NOMO-1 treated with dmso at 0.1 percent for 144 hours (cell line): ENCODE results near the gene C20orf204.
A peak's percentile ranks its signal among the peaks of the same experiment; 100 is the strongest.

Source experiments
- DNase-seq: peaks from one replicate; lab custom pipeline; 2025; ENCODE audit not compliant: unreplicated experiment; lab: John Stamatoyannopoulos, UW

C20orf204 gene

DNA sequence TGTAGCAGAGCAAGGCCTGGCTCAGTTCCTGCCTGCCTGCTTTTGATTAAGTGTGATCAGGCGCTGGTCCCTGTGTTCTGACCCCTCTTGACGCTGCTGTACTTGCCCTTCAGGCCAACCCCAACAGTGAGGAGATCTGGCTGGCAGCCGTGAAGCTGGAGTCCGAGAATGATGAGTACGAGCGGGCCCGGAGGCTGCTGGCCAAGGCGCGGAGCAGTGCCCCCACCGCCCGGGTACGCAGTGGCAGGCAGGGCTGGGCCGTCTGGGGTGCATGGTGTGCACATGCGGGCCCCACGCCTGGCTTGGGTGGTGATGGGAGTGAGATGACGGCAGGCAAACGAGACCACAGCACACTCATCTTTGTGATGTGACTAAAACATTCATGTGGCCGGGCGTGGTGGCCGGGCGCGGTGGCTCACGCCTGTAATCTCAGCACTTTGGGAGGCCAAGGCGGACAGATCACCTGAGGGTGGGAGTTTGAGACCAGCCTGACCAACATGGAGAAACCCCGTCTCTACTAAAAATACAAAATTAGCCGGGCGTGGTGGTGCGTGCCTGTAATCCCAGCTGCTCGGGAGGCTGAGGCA lies 10.1 kb upstream of the C20orf204 start:
- DNase-seq, result no peak

DNA sequence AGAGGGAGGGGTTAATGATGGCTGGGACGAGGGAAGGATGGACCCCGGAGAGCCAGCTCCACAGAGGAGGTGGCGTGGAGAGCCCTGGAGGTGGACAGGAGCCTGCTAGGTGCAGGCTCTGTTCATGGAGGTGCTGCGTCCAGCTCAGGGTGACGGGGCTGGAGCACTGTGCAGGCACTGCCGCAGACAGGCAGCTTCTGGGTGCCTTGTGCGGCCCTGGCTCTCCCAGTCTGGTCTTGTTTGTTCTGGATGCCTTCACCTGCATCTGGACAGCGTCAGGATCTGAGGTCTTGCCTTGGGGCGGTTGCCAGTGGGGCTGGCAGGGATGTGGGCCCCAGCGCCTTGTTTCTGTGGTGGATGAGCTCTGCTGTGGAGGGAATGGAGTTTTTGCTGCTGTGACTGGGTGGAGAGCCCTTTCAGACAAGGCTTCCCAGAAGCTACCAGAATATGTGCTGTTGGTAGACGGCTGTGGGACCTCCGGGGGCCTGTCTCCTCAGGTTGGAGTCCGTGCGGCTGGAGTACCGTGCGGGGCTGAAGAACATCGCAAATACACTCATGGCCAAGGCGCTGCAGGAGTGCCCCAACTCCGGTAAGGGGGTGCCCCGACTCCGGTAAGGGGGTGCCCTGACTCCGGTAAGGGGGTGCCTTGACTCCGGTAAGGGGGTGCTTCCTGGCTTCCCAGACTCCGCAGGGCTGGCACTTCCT lies 7.8 kb upstream of the C20orf204 start:
- no peak for DNase-seq

DNA sequence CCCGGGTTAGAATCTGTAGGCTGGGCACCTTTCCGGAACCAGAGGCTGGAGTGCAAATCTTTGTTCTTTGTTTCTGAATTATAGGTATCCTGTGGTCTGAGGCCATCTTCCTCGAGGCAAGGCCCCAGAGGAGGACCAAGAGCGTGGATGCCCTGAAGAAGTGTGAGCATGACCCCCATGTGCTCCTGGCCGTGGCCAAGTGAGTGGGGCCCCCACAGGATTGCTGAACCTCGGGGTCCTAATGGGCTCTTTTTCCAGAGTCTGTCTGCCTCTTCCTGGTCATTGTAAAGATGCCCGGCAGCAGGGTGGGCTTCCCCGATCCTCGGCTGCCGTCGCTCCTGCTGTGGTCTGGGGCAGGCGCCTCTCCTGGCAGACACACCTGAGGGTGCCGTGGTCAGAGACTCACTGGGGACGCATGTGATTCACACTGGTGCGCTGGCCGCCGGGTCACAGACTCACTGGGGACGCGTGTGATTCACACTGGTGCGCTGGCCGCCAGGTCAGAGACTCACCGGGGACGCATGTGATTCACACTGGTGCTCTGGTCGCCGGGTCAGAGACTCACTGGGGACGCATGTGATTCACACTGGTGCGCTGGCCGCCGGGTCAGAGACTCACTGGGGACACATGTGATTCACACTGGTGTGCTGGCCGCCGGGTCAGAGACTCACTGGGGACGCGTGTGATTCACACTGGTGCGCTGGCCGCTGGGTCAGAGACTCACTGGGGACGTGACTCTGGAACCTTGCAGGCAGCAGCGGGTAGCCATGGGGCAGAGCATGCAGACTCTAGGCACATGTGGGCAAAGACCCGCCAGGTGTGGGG lies 6.5 kb upstream of the C20orf204 start:
- DNase-seq, result no peak

DNA sequence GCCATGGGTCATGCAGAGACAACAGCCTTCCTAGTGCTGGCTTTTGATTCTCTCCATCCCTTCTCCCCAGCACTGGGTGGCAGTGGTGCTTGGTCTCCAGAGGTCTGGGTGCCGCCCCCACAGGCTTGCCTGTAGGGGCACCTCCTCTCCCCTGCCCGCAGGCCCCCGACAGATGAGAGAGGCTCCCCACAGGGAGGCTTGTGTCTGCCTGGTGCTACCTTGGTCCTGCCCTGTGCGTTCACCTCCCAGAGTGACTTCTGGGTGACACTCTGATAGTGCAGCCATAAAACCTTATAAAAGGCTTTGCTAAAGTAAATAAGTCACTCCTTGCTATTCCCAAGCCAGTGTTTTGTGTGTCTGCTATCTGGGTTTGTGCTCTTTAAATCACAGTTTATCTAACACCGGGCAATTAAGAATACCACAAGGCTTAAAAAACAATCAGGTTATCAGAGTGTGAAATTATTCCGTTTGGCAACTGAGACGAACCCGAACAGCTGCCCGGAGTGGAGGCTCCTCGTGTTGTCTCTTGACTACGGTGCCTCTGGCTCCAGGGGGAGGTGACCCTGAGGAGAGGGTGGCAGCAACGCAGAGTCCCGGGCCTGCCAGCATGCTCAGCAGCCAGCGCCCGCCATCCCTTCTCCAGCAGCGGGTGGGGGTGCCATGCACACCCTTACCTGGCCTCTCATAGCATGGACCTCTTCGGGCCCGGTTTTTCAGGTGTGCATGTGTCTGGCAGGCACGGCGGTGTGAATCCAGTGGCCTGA lies 5.4 kb upstream of the C20orf204 start:
- DNase-seq, result no peak

DNA sequence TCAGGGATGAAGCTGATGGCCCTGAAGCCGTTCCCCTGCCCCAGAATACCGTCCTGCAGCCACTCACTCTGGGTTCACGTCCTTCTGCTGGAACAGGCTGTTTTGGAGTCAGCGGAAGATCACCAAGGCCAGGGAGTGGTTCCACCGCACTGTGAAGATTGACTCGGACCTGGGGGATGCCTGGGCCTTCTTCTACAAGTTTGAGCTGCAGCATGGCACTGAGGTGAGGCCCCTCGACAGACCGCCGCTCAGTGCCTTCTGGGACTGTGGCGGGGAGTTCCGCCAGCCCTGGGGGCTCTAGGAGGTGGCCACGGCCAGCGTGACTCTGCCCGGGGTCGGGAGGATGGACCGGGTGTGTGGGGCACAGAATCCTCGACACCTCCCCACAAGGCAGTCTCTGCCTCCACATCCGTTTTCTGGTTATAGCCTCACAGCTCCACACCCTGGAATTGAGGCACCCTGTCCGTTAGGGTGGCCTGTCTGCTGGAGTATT lies 4.1 kb upstream of the C20orf204 start:
- DNase-seq, result no peak

DNA sequence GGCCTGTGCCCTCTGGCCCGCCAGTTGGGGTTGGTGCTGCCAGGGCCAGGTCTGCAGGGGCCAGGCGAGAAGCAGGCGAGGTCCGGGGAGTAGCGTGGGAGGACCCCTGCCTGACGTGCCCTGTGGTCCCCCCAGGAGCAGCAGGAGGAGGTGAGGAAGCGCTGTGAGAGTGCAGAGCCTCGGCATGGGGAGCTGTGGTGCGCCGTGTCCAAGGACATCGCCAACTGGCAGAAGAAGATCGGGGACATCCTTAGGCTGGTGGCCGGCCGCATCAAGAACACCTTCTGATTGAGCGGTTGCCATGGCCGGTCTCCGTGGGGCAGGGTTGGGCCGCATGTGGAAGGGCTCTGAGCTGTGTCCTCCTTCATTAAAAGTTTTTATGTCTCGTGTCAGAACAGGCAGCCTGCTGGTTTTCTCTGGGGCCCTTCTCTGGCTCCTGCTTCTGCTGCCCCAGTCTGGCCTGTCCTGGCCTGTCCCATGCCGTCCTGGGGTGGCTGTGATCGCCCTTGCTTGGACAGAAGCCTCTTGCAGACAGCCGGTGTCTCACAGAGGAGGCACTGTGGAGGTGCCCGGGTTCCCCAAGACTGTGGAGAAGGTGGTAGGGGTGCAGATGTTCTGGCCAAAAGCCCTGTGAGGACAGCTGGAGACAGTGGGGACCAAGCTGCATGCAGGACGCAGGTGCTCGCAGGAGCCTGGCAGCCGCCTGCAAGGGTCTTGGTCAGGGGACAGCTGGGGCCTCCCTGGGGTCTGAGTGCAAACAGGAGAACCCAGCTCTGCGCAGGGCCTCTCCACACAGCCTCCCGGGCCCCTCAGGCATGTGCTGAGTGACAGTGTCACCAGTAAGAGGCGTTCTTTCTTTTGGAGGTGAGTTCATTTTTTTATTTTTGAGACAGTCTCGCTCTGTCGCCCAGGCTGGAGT lies 3.0 kb upstream of the C20orf204 start:
- DNase-seq, result no peak

DNA sequence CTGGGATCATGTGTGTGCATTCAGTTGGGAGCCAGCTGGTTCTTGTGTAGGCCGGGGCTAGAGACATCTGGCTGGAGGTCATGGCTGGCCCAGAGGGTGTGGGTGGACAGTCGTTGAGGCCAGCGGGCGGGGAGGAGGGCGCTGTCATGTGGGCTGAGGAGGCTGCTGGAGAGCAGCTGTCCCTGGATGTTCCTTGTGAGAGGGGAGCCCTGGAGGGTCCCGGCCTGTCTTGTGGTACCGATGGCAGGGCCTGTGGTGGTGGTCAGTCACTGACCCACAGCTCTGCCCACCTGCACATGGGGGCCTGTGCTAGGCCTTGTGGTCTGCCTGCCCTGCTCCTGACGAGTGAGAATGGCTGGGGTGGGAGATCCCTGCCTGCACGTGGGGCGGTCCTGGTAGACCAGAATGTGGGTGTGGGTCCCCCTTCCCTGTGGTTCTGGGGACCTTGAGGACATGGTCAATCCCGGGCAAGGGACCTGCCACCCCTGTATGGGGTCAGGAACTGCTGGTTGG lies 1.9 kb upstream of the C20orf204 start:
- DNase-seq, result no peak

DNA sequence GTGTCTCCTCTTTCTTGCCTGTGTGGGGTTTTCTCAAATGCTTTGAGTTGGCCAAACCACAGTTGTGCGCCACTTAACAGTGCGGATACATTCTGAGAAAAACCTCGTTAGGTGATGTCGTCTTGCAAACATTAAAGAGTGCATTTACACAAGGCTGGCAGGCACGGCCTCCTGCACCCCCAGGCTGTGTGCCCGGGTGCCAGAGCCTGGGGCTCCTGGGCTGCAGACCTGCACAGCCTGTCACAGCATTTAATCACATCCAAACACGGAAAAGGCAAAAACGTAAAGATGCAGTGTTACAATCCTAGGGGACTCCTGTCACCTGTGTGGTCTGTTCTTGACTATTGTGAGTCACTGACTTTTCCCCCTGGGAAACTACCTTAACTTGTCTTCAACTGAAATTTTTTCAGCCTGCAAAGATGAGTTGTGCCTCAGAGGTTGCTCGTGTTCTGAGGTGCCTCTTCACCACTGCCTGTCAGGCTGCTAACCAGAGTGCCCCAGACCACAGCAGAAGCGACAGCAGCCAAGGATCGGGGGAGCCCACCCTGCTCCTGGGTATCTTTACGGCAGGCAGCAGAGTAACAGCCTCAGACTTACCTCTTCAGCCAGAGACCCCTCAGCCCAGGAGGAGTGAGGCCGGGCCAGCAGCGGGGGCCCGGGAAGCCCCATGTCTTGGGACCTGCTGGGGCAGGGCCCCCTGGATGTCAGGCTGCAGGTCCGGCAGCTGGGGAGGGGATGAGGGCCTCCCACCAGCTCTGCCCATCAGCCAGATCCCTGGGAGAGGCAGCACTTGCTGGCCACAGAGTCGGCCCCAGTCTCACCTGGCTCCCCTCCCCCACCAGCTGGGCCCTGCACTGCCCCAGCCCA lies 683 bp upstream of the C20orf204 start:
- DNase-seq, result no peak

DNA sequence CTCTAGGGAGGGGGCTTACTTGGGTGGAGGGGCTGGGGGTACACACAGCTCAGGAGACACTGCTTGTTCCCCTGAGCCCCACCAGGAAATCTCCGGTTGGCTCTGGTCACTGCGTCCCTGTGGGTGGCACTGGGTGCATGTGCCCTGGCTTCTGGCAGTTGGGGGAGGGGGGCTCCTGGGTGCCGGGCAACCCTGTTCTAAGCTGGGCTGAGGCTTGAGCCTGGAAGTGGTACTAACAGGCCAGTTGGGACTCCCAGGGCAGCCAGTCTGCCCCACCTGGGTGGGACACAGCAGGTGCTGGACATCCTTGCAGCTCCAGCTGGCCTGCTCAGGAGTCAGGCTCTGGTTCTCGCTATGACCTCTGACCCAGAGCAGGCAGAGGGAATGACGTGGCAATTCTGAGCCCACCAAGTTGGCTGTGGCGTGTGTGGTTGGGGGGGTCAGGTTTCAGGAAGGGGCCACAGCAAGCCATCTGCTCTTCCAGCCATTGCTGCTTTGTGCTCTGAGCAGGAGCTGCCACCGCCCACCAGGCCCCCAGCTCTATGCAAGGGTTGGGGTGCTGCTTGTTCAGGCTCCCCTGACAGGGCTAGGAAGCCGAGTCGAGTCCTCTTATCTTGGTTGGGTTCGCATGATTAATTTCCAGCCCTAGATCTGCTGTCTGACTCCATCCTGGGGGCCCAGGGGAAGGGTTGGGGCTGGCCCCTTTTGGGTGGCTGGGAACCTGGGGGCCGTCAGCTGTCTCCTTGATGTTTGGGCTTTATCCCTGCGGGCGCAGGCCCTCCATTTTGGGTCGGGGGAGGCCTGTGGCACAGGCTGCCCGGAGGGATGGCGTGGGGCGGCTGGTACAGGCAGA lies 590 bp downstream of the C20orf204 start:
- DNase-seq, result no peak

DNA sequence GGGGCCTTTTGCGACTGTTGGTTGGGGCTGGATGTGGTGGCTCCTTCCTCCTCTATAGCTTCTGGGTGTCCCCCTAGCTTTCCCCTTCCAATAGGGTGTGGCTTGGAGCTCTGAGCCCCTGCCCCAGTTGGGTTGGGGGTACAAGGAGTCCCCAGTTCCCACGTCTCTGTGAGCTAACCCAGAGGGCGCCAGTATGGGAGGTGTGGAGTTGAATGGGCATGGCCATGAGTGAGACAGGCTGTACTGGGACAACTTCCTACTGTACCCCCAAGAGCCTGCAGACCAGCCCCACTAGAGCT lies 1.2 kb downstream of the C20orf204 start:
- no peak for DNase-seq

DNA sequence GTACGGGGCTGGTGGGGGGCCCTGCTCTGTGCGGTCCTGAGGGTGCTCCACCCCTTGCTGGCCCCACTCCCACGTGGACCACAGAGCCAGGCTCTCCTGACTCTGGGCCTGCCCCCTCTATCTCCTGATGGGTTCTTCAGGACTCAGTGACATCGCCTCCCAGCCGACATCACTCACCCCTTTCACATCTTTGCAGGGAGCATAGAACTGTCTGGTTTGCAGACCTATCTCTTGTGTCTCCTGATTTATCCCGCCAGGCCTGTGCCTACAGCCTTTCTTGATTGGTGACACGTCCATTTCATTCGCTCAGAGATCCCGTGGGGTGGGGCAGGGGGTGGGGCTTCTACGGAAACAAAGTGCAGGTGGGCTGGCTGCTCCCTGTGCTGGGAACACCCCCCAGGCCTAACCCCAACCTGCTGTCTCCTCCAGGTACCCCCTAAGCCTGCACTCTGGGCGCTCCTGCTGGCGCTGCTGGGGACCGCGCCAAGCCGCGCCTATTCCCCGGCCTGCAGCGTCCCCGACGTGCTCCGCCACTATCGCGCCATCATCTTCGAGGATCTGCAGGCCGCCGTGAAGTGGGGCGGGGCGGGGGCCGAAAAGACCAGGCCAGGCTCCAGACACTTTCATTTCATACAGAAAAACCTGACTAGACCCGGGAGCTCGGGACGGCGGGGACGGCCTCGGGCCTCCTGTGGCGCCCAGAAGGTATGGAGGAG lies 1.7 kb downstream of the C20orf204 start:
- DNase-seq, result no peak

DNA sequence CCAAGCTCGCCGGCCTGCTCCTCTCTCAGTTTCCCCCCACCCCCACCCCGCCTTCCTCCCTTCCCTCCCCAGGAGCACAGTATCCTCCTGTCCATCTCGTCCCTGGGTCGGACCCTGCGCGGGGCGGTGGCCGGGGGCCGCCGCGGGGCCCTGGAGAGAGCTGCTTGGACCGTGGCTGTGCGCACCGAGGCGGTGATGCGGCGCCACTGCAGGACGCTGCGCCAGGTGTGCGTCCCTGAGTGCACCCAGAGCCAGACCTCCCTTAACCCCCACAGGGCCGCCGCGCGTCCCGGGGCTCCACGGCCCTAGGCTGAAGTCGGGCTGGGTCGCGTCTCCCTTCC lies 2.2 kb downstream of the C20orf204 start:
- no peak for DNase-seq

DNA sequence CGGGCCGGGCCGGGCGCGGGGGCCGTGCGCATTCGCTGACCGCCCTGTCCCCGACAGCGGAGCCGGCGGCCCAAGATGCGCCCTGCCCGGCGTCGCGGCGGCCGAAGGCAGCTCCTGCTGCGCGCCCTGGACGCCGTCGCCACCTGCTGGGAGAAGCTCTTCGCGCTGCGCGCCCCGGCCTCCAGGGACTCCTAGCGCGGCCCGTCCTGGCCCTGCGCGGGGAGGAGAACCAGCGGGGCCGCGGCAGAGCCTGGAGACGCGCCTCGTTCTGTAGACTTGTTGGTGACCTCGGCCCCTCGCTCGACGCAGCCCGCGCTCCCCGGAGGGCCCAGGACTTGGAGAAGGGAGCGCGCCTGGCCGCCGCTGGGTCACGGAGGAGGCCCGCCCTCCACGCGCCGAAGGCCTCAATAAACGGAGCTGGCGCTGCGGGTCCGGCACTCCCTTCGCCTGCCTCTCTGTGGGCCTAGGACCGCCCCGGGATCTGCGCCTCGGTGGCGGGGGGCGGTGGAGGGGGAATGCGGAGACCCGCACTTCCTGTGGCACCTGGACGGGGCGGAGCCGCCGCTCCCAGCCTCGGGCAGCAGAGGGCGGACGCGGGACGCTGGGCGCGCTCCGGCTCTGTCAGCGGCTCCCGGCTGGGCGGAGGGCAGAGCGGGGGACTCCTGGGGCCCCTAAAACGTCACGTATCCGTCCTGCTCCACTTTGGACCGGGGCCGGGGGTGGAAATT lies 2.7 kb downstream of the C20orf204 start:
- peak; percentile 61 for DNase-seq

DNA sequence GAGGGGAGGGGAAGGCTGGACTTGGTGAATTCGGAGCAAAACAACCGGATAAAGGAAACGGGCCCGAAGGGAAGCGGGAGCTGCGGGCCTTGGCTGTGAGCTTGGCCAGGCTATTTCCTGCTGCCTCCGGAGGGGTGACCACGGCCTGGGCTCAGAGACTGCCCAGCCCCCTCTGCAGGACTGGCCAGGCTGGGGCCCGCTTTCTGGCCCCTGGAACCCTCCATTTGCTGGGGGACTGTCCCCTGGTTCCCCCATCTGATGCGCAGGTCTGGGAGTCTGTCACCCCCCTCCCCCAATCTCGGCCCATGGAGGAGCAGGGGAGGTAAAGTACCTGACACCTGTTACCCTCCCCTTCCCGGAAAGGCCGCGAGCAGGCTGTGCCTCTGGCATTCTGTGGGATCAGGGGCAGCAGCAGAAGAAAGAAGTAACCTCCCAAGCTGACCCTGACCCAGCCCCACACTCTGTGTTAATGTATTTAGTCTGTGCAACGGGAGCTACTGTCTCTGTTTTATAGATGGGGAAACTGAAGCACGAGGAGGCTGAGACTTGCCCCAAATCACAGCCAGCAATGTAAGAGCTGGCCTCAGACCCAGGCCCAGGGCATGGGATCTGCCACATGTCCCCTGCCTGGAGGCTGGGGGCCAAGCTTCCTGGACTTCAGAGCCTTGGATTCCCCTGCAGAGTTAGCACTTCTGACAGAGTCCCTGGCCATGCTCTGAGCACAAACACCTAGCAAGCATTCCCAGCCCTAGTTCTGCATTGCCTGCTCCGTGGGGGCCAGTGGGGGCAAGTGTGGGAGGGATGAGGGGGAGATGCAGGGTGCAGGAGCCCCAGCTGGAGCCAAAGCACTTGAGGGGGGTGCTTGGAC lies 3.5 kb downstream of the C20orf204 start:
- no peak for DNase-seq

DNA sequence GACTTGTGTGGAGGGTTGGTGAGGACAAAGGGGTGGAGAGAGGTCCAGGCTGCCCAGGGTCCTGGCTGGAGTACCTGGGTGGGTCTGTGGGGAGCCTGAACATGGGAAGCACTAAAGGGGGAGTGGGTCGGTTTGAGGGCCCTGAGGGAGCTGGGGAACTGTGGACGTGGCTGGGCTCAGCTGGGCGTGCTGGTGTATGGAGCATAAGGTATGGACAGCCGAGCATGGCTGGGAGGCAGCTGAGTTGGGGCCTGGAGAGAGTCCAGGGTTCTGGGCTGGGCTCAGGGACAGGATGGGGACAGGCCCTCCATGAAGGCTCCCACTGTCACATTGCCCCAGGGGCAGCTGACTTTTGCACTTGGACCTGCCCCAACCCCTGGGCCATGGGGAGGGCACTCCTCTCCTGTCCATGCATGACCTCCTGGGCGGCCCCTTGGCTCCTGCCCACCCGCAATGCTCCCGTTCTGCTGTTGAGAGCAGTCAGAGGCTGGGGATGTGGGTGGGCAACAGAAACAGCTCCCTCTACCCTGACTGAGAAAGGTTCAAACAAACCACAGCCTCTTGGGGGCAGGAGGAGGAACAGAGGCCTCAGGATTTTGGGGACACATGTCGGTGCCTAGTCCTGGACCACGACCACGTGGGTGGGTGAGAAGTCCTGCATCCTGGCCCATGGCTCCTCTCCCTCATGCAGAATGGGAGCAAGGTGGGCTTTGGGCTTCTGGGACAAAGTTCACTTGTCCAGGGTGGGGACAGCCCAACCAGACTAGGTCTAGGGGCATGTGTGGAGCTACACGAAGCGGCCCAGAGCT lies 4.5 kb downstream of the C20orf204 start:
- no peak for DNase-seq
